Right lung (tissue), 5 donors: Measurements from ENCODE around the gene TEN1. TPM values are rescaled to one million over a fixed set of nuclear protein-coding genes. Genes with fewer than 3 reads are reported as not detected.

Experiments used
- polyA plus RNA-seq, 5 donors: library from polyadenylated mRNA; unstranded; fragments of 120-200 nt; gene quantifications; one replicate each; pipeline versions ENCODE4 v1.2.1 to v1.2.3, GENCODE V29; 2013; ENCODE audit warnings: inconsistent platforms in 1 of 5, low replicate concordance in 1 of 5; ENCODE audit not compliant: insufficient read length in 5 of 5, insufficient read depth in 1 of 5

The TEN1 gene
- polyA plus RNA-seq, 5 donors: 21.9 to 34.8 (median 27.5) TPM

Other genes starting within 250 kb of the TEN1 start
- 10 to 100 TPM in 4 of 5 donors, 1 to 10 TPM in 1; 9.3 to 24.7 (median 13.9) TPM for gene GALK1, start 214.0 kb upstream of the TEN1 start, polyA plus RNA-seq
- gene UNK, start 194.4 kb upstream of the TEN1 start, polyA plus RNA-seq: 10 to 100 TPM; 39.6 to 52.3 (median 46.7) TPM
- gene UNC13D, start 134.8 kb upstream of the TEN1 start, polyA plus RNA-seq: 10 to 100 TPM; 20.7 to 43.6 (median 37.8) TPM
- 10 to 100 TPM; 53.7 to 77.3 (median 74.1) TPM for gene WBP2, start 123.9 kb upstream of the TEN1 start, polyA plus RNA-seq
- 10 to 100 TPM; 13.0 to 26.4 (median 15.9) TPM for gene TRIM47, start 100.7 kb upstream of the TEN1 start, polyA plus RNA-seq
- 10 to 100 TPM; 12.8 to 26.7 (median 20.8) TPM for gene TRIM65, start 82.3 kb upstream of the TEN1 start, polyA plus RNA-seq
- 10 to 100 TPM; 51.8 to 92.4 (median 73.1) TPM for gene MRPL38, start 74.4 kb upstream of the TEN1 start, polyA plus RNA-seq
- 1 to 10 TPM; 6.6 to 9.6 (median 7.9) TPM for gene FBF1, start 38.2 kb upstream of the TEN1 start, polyA plus RNA-seq
- gene ACOX1, start 74 bp upstream of the TEN1 start, polyA plus RNA-seq: 10 to 100 TPM; 22.9 to 36.6 (median 27.1) TPM
- 10 to 100 TPM; 12.7 to 23.1 (median 18.4) TPM for gene CDK3, start 21.6 kb downstream of the TEN1 start, polyA plus RNA-seq
- 10 to 100 TPM; 15.8 to 47.5 (median 43.8) TPM for gene EVPL, start 48.1 kb downstream of the TEN1 start, polyA plus RNA-seq
- gene SRP68, start 93.3 kb downstream of the TEN1 start, polyA plus RNA-seq: 100 to 1,000 TPM in 3 of 5 donors, 10 to 100 TPM in 2; 92.3 to 111 (median 101) TPM
- gene GALR2, start 95.5 kb downstream of the TEN1 start, polyA plus RNA-seq: under 1 TPM in 2 of 5 donors, not detected in 3; 0.10 to 0.27 TPM
- gene ZACN, start 99.9 kb downstream of the TEN1 start, polyA plus RNA-seq: 10 to 100 TPM in 3 of 5 donors, 1 to 10 TPM in 2; 4.1 to 22.2 (median 16.1) TPM
- 100 to 1,000 TPM; 152 to 171 (median 166) TPM for gene EXOC7, start 124.5 kb downstream of the TEN1 start, polyA plus RNA-seq
- 10 to 100 TPM; 13.5 to 33.9 (median 20.6) TPM for gene FOXJ1, start 162.0 kb downstream of the TEN1 start, polyA plus RNA-seq